ENCODE results near the gene TSFM. TPM values are rescaled to one million over a fixed set of nuclear protein-coding genes. Genes with fewer than 3 reads are reported as not detected.
A peak's percentile ranks its signal among the peaks of the same experiment; 100 is the strongest.

The TSFM gene
- total RNA-seq, 4 donors from 2014 or later: 9.4 to 21.2 (median 13.7) TPM

GRCh38 chr12:57826400-57826799, 43.8 kb downstream of the TSFM start:
- TF ChIP-seq, protein P1, sequence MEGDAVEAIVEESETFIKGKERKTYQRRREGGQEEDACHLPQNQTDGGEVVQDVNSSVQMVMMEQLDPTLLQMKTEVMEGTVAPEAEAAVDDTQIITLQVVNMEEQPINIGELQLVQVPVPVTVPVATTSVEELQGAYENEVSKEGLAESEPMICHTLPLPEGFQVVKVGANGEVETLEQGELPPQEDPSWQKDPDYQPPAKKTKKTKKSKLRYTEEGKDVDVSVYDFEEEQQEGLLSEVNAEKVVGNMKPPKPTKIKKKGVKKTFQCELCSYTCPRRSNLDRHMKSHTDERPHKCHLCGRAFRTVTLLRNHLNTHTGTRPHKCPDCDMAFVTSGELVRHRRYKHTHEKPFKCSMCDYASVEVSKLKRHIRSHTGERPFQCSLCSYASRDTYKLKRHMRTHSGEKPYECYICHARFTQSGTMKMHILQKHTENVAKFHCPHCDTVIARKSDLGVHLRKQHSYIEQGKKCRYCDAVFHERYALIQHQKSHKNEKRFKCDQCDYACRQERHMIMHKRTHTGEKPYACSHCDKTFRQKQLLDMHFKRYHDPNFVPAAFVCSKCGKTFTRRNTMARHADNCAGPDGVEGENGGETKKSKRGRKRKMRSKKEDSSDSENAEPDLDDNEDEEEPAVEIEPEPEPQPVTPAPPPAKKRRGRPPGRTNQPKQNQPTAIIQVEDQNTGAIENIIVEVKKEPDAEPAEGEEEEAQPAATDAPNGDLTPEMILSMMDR (IDR thresholded peaks at IDR 0.05): no peak
- TF ChIP-seq POLR2A (IDR thresholded peaks at IDR 0.05): no peak
- DNase-seq: no peak
- Histone ChIP-seq H3K9me3 (no peaks in the 10 kb centered on the region), H3K4me1 (peaks cover 4 to 24% (median 7%) of the 10 kb centered on the region in 4 donors), H3K27me3 (no peaks in the 10 kb centered on the region), H3K4me3 (no peak overlapping the region), H3K36me3 (peaks cover 0 to 82% (median 12%) of the 10 kb centered on the region in 3 donors), H3K27ac (no peak overlapping the region)

DNA sequence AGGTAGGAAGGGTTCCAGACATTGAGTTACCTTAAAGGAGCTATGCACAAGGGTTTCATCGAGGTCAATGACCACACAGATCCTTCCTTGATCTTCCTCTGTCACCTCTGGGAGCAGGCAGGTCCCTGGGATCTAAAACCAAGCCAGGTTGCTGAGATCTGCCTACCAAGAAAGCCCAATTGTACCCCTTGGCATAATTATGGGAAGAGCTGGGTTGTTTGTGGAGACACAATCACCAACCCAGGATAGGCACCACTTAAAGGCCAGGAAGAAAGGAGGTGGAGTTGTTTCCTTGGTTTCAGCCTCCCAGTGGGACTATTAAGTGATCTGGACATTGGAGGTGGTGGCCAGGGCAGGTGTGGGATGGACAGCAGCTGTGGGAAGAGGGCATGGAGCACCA, 44.4 kb downstream of the TSFM start:
- TF ChIP-seq, protein P1 (IDR thresholded peaks at IDR 0.05): no peak
- TF ChIP-seq POLR2A (IDR thresholded peaks at IDR 0.05): no peak
- H3K36me3 ChIP-seq: peaks cover 0 to 76% (median 9%) of the 10 kb centered on the region in 3 donors
- H3K27me3 ChIP-seq: no peaks in the 10 kb centered on the region
- H3K4me3 ChIP-seq: no peak overlapping the region
- no peaks in the 10 kb centered on the region for H3K9me3 ChIP-seq
- no peak overlapping the region for H3K27ac ChIP-seq
- peaks cover 7 to 30% (median 11%) of the 10 kb centered on the region in 4 donors for H3K4me1 ChIP-seq
- DNase-seq: no peak

GRCh38 chr12:57829025-57829777, 46.6 kb downstream of the TSFM start:
- Histone ChIP-seq H3K4me3 (no peak overlapping the region), H3K9me3 (no peaks in the 10 kb centered on the region), H3K4me1 (peaks cover 7 to 48% (median 32%) of the 10 kb centered on the region in 4 donors), H3K27me3 (no peaks in the 10 kb centered on the region), H3K27ac (no peak overlapping the region), H3K36me3 (peaks cover 0 to 54% (median 9%) of the 10 kb centered on the region in 3 donors)
- DNase-seq: no peak
- TF ChIP-seq POLR2A (IDR thresholded peaks at IDR 0.05): no peak
- TF ChIP-seq, protein P1 (IDR thresholded peaks at IDR 0.05): no peak

DNA sequence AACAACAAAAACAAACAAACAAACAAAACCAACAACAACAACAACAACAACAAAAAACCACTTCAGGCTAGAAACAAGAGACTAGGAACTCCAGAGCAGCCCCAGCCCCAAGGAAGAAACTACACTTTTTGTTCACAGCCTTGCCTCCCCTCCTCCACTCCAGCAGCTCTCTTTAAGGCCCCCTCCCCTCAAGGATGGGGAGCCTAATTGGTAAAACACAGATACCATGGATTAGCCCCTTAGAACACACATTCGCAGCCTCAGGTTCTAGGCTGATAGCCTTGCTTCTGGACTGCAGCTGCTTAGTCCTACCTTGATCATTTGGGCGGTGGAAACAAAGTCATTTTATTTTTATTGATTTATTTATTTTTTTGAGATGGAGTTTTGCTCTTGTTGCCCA, 47.8 kb downstream of the TSFM start:
- DNase-seq: no peak
- no peak for TF ChIP-seq POLR2A (IDR thresholded peaks at IDR 0.05)
- TF ChIP-seq, protein P1 (IDR thresholded peaks at IDR 0.05): no peak
- Histone ChIP-seq H3K4me1 (peaks cover 7 to 60% (median 44%) of the 10 kb centered on the region in 4 donors), H3K4me3 (no peak overlapping the region), H3K27me3 (no peaks in the 10 kb centered on the region), H3K36me3 (peaks cover 0 to 42% (median 9%) of the 10 kb centered on the region in 3 donors), H3K9me3 (no peaks in the 10 kb centered on the region), H3K27ac (peak overlapping the region in 1 of 4 donors; percentile 66)

DNA sequence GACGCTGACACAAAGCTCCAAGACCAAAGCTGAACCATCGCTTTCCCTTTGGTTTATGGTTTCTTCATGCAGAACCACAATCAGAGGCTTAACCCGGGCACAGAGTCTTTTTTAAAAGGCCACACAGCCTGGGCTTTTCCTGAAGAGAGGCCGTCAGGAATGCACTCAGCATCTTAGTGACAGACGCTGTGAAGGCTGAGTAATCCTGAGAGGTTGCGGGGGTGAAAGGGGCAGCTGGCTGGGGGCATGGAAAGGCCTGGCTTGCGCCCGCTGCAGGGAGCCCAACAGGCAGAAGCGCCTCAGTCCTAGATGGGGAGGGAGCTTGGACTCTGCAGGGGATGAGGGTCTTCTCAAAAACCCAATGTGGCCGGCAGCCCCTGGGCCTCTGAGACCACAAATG, 50.4 kb downstream of the TSFM start:
- Histone ChIP-seq H3K4me3 (no peak overlapping the region), H3K4me1 (peaks cover 10 to 86% (median 68%) of the 10 kb centered on the region in 4 donors), H3K9me3 (no peaks in the 10 kb centered on the region), H3K27me3 (no peaks in the 10 kb centered on the region), H3K27ac (peak overlapping the region in 1 of 4 donors; percentile 52), H3K36me3 (peaks cover 0 to 16% (median 0%) of the 10 kb centered on the region in 3 donors)
- DNase-seq: no peak
- TF ChIP-seq, protein P1 (IDR thresholded peaks at IDR 0.05): no peak
- TF ChIP-seq POLR2A (IDR thresholded peaks at IDR 0.05): no peak
